H9 (cell line): ENCODE results near the gene RBL1. TPM values are rescaled to one million over a fixed set of nuclear protein-coding genes. Genes with fewer than 3 reads are reported as not detected.

Source experiments
- DNase-seq: peaks from one replicate; pipeline ENCODE4 v3.0.0-alpha.2; 2017
- H2AFZ ChIP-seq: one replicate; pipeline ENCODE4 v1.6.1; 2013; ENCODE audit warnings: mild to moderate bottlenecking, low read length, control low read depth, moderate library complexity
- H2AK5ac ChIP-seq: 2 replicates; pipeline ENCODE4 v1.6.1; 2013; ENCODE audit warnings: low read length, control low read depth, mixed read lengths; ENCODE audit not compliant: insufficient read length
- H2BK120ac ChIP-seq: one replicate; pipeline ENCODE4 v1.6.1; 2013; ENCODE audit warnings: low read depth, mild to moderate bottlenecking, low read length, control low read depth, inconsistent platforms; ENCODE audit not compliant: poor library complexity, severe bottlenecking
- H2BK12ac ChIP-seq: 2 replicates; pipeline ENCODE4 v1.6.1; 2013; ENCODE audit warnings: low read length, control low read depth, mixed read lengths, low read depth; ENCODE audit not compliant: insufficient read length
- H2BK15ac ChIP-seq: 2 replicates; pipeline ENCODE4 v1.6.1; 2013; ENCODE audit warnings: low read depth, low read length, control low read depth
- H2BK20ac ChIP-seq: one replicate; pipeline ENCODE4 v1.6.1; 2013; ENCODE audit warnings: low read depth, mild to moderate bottlenecking, low read length, control low read depth, inconsistent platforms; ENCODE audit not compliant: poor library complexity, severe bottlenecking
- H2BK5ac ChIP-seq: 2 replicates; pipeline ENCODE4 v1.6.1; 2013; ENCODE audit warnings: low read length, control low read depth, mixed read lengths; ENCODE audit not compliant: insufficient read length
- H3K14ac ChIP-seq: 2 replicates; pipeline ENCODE4 v1.6.1; 2013; ENCODE audit warnings: low read length, control low read depth; ENCODE audit not compliant: insufficient read depth
- H3K18ac ChIP-seq: 2 replicates; pipeline ENCODE4 v1.6.1; 2013; ENCODE audit warnings: low read depth, mild to moderate bottlenecking, mixed read lengths, low read length, control low read depth; ENCODE audit not compliant: insufficient read length
- H3K23ac ChIP-seq: 2 replicates; pipeline ENCODE4 v1.6.1; 2013; ENCODE audit warnings: low read length, control low read depth, mixed read lengths, low read depth; ENCODE audit not compliant: insufficient read length
- H3K23me2 ChIP-seq: 2 replicates; pipeline ENCODE4 v1.6.1; 2013; ENCODE audit warnings: low read depth, mild to moderate bottlenecking, mixed read lengths, low read length, control low read depth; ENCODE audit not compliant: insufficient read length, poor library complexity, severe bottlenecking
- H3K27ac ChIP-seq: 2 replicates; pipeline ENCODE4 v1.5.1; 2013; ENCODE audit warnings: low read length, control low read depth, mixed read lengths, low read depth; ENCODE audit not compliant: insufficient read length
- H3K27me3 ChIP-seq: 2 replicates; pipeline ENCODE4 v1.6.1; 2013; ENCODE audit warnings: low read length, control low read depth, inconsistent platforms; ENCODE audit not compliant: insufficient read depth
- H3K4ac ChIP-seq: 2 replicates; pipeline ENCODE4 v1.6.1; 2013; ENCODE audit warnings: low read depth, mild to moderate bottlenecking, control low read depth, inconsistent platforms, low read length, moderate library complexity
- H3K4me1 ChIP-seq: 2 replicates; pipeline ENCODE4 v1.6.1; 2013; ENCODE audit warnings: low read length, control low read depth, inconsistent platforms; ENCODE audit not compliant: insufficient read depth
- H3K4me2 ChIP-seq: 2 replicates; pipeline ENCODE4 v1.6.1; 2013; ENCODE audit warnings: low read length, control low read depth, mixed read lengths; ENCODE audit not compliant: insufficient read length, insufficient read depth
- H3K56ac ChIP-seq: 2 replicates; pipeline ENCODE4 v1.6.1; 2013; ENCODE audit warnings: low read depth, mild to moderate bottlenecking, mixed read lengths, low read length, control low read depth; ENCODE audit not compliant: insufficient read length
- H3K79me1 ChIP-seq: 2 replicates; pipeline ENCODE4 v1.6.1; 2013; ENCODE audit warnings: low read depth, mild to moderate bottlenecking, moderate library complexity, low read length, control low read depth, inconsistent platforms; ENCODE audit not compliant: insufficient read depth, poor library complexity, severe bottlenecking
- H3K79me2 ChIP-seq: 2 replicates; pipeline ENCODE4 v1.6.1; 2013; ENCODE audit warnings: low read length, control low read depth, inconsistent platforms; ENCODE audit not compliant: insufficient read depth
- H3K9ac ChIP-seq: 2 replicates; pipeline ENCODE4 v1.6.1; 2013; ENCODE audit warnings: low read length, control low read depth, mixed read lengths; ENCODE audit not compliant: insufficient read length; ENCODE audit errors: extremely low read depth
- H3K9me3 ChIP-seq: one replicate; pipeline ENCODE4 v1.6.1; 2013; ENCODE audit warnings: low read depth, low read length, inconsistent platforms; ENCODE audit not compliant: control insufficient read depth
- H3T11ph ChIP-seq: one replicate; pipeline ENCODE4 v1.6.1; 2013; ENCODE audit warnings: mild to moderate bottlenecking, low read length, control low read depth, inconsistent platforms
- H4K20me1 ChIP-seq: one replicate; pipeline ENCODE4 v1.6.1; 2013; ENCODE audit not compliant: control insufficient read depth, insufficient read length, insufficient read depth
- H4K5ac ChIP-seq: 2 replicates; pipeline ENCODE4 v1.6.1; 2013; ENCODE audit warnings: low read depth, mild to moderate bottlenecking, mixed read lengths, low read length, control low read depth; ENCODE audit not compliant: insufficient read length
- H4K8ac ChIP-seq: replicated peaks from 2 replicates; pipeline ENCODE4 v1.6.1; 2013; ENCODE audit warnings: low read length, control low read depth, mixed read lengths, low read depth; ENCODE audit not compliant: insufficient read length
- H4K91ac ChIP-seq: 2 replicates; pipeline ENCODE4 v1.6.1; 2013; ENCODE audit warnings: low read depth, mild to moderate bottlenecking, moderate library complexity, mixed read lengths, low read length, control low read depth; ENCODE audit not compliant: insufficient read length
- H3K27ac Mint-ChIP-seq, 3 experiments: 2 replicates in 2 of 3; 3 replicates in 1 of 3; pipeline ENCODE4 v1.8.0; 2020 to 2021; ENCODE audit warnings: mixed read lengths in 3 of 3, mild to moderate bottlenecking in 1 of 3, moderate library complexity in 1 of 3
- H3K27me3 Mint-ChIP-seq: 2 replicates; pipeline ENCODE4 v1.8.0; 2021; ENCODE audit warnings: low read depth, mild to moderate bottlenecking, moderate library complexity, mixed read lengths
- H3K36me3 Mint-ChIP-seq, 3 experiments: 2 replicates in 2 of 3; 3 replicates in 1 of 3; pipeline ENCODE4 v1.8.0; 2020 to 2021; ENCODE audit warnings: low read depth in 3 of 3, mixed read lengths in 3 of 3; ENCODE audit not compliant: insufficient read depth in 1 of 3
- H3K4me1 Mint-ChIP-seq, 2 experiments: 2 replicates each; pipeline ENCODE4 v1.8.0; 2020; ENCODE audit warnings: mixed read lengths in 2 of 2
- H3K4me3 Mint-ChIP-seq, 2 experiments: 2 replicates in 1 of 2; 3 replicates in 1 of 2; pipeline ENCODE4 v1.8.0; 2020 to 2021; ENCODE audit warnings: mild to moderate bottlenecking in 2 of 2, mixed read lengths in 2 of 2, moderate library complexity in 1 of 2
- H3K9me3 Mint-ChIP-seq, 2 experiments: 2 replicates in 1 of 2; 3 replicates in 1 of 2; pipeline ENCODE4 v1.8.0; 2020; ENCODE audit warnings: mild to moderate bottlenecking in 2 of 2, mixed read lengths in 2 of 2, moderate library complexity in 1 of 2
- CTCF ChIP-seq: fragments of 200-600 bp; sonication (generic); conservative IDR thresholded peaks from 3 replicates; pipeline ENCODE4 v1.8.0; 2021; ENCODE audit warnings: antibody characterized with exemption, mild to moderate bottlenecking
- WGBS: extraction: QIAGEN DNeasy Blood & Tissue Kit; methylation state at CpG from one replicate; pipeline ENCODE4 v1.1.7; 2013; ENCODE audit warnings: missing lambda C conversion rate, low lambda C conversion rate, mixed read lengths; ENCODE audit not compliant: insufficient read length; ENCODE audit errors: extremely low coverage; 5-methylcytosine and 5-hydroxymethylcytosine counted together
- long read RNA-seq: library from polyadenylated mRNA; unstranded; transcript quantifications from one replicate; pipeline ENCODE4 v2.0.0, GENCODE V29; 2020
- total RNA-seq: library from RNA; stranded (reverse); gene quantifications from 2 replicates; pipeline ENCODE4 v1.2.1, GENCODE V29; 2021

Gene RBL1, protein sequence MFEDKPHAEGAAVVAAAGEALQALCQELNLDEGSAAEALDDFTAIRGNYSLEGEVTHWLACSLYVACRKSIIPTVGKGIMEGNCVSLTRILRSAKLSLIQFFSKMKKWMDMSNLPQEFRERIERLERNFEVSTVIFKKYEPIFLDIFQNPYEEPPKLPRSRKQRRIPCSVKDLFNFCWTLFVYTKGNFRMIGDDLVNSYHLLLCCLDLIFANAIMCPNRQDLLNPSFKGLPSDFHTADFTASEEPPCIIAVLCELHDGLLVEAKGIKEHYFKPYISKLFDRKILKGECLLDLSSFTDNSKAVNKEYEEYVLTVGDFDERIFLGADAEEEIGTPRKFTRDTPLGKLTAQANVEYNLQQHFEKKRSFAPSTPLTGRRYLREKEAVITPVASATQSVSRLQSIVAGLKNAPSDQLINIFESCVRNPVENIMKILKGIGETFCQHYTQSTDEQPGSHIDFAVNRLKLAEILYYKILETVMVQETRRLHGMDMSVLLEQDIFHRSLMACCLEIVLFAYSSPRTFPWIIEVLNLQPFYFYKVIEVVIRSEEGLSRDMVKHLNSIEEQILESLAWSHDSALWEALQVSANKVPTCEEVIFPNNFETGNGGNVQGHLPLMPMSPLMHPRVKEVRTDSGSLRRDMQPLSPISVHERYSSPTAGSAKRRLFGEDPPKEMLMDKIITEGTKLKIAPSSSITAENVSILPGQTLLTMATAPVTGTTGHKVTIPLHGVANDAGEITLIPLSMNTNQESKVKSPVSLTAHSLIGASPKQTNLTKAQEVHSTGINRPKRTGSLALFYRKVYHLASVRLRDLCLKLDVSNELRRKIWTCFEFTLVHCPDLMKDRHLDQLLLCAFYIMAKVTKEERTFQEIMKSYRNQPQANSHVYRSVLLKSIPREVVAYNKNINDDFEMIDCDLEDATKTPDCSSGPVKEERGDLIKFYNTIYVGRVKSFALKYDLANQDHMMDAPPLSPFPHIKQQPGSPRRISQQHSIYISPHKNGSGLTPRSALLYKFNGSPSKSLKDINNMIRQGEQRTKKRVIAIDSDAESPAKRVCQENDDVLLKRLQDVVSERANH
- total RNA-seq, result 14.1 and 16.3 TPM in 2 replicates
- long read RNA-seq, full-length matches to known transcripts, result 5 of 35 reads
- long read RNA-seq, partial matches to known transcripts, result 16 of 35 reads
- long read RNA-seq, other reads (novel, unspliced or antisense), result 14 of 35 reads

DNA sequence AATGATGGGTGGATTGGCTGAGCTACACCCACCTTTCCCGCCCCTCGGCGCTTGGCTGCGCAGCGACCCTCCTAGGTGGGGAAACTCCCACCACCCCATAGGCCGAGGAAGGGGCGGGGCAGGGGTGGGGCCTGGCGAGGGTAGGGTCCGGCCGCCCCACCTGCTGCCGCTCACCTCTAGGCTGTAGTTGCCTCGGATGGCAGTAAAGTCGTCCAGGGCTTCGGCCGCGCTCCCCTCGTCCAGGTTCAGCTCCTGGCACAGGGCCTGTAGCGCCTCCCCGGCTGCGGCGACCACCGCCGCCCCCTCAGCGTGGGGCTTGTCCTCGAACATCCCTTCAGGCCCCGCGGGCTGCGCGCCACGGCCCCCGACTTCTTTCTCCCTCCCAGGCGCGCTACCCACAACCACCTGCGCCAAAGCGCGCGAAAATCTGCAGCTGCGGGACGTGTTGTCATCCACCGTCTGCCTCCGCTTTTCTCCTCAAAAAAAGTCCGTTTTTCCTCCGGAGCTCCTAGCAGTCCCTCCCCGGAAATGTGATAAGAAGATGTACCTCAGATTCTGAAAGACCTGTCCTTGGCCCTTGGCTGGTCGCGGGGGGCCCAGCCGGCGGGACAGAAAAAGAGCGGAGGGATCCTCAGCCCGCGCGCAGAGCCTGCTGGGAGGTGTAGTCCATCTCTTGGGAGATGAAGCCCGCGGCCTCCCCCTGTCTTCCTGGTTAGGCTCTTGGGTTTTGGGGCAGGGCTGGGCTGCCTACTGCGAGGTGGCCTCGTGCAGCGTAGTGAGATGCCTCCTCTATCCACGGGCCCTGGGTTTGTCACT lies at the start of gene RBL1:
Gene RBL1 (minus strand): TSS at position 399 of the 816 bp plus-strand sequence. CDS start 69 bp downstream, at position 330.
- H3K4me1 ChIP-seq, result peaks cover 1% of the 10 kb centered on the region; the same call in 1 of the 2 replicates
- peak within 1 kb of the TSS; percentile 92 for H2AFZ ChIP-seq
- H3K9me3 ChIP-seq, result no peaks in the 10 kb centered on the region
- peak within 1 kb of the TSS; percentile 64 for H3K56ac ChIP-seq
- peaks cover 18 to 25% of the 10 kb centered on the region in 2 experiments for H3K4me1 Mint-ChIP-seq
- H4K8ac ChIP-seq, result no peak within 1 kb of the TSS
- no peaks in the 10 kb centered on the region for H4K20me1 ChIP-seq
- no CpG with 5 or more reads among the region's 58 CpGs for WGBS
- peak within 1 kb of the TSS; percentile 98 for H3K14ac ChIP-seq
- no peaks in the 10 kb centered on the region for H3K27me3 ChIP-seq
- peak within 1 kb of the TSS; percentile 96 for H3K4me3 Mint-ChIP-seq
- H3K9ac ChIP-seq, result peak within 1 kb of the TSS; percentile 91
- H3K79me1 ChIP-seq, result peaks cover 9% of the 10 kb centered on the region
- no peak within 1 kb of the TSS for H3K23ac ChIP-seq
- peak within 1 kb of the TSS; percentile 74 for H3K4me2 ChIP-seq
- peak within 1 kb of the TSS; percentile 98 for H3K18ac ChIP-seq
- peak within 1 kb of the TSS; percentile 69 for H3T11ph ChIP-seq
- peaks cover 0 to 2% of the 10 kb centered on the region in 2 experiments; a peak in 1 of 5 replicates for H3K9me3 Mint-ChIP-seq
- DNase-seq, result peak; percentile 95
- no peak within 1 kb of the TSS for H2BK20ac ChIP-seq
- H2BK120ac ChIP-seq, result no peak within 1 kb of the TSS
- no peak within 1 kb of the TSS for H2BK5ac ChIP-seq
- peaks cover 2% of the 10 kb centered on the region; the same call in 1 of the 2 replicates for H3K79me2 ChIP-seq
- no peak within 1 kb of the TSS for H2BK15ac ChIP-seq
- H2AK5ac ChIP-seq, result no peak within 1 kb of the TSS
- no peak within 1 kb of the TSS; the same call in 1 of the 2 replicates for H3K4ac ChIP-seq
- no peaks in the 10 kb centered on the region for H3K27me3 Mint-ChIP-seq
- H3K36me3 Mint-ChIP-seq, result peaks cover 4 to 29% (median 23%) of the 10 kb centered on the region in 3 experiments
- no peak within 1 kb of the TSS for H4K91ac ChIP-seq
- H3K27ac ChIP-seq, result peak within 1 kb of the TSS; percentile 25
- TF ChIP-seq CTCF, result peak; percentile 32; the same call in 2 of the 3 replicates
- H3K27ac Mint-ChIP-seq, result peak within 1 kb of the TSS; percentile 100
- H4K5ac ChIP-seq, result peak within 1 kb of the TSS; percentile 69
- no peak within 1 kb of the TSS for H2BK12ac ChIP-seq
- H3K23me2 ChIP-seq, result peaks cover 6% of the 10 kb centered on the region
